HG03135 (cell line): Measurements from ENCODE around the gene GPR137C.

Experiments used
- ATAC-seq: cut with Tn5 transposase; IDR thresholded peaks from one replicate; pipeline ENCODE4 v1.9.1; 2021; ENCODE audit warnings: mild to moderate bottlenecking, moderate library complexity; ENCODE audit not compliant: unreplicated experiment

The GPR137C gene

DNA sequence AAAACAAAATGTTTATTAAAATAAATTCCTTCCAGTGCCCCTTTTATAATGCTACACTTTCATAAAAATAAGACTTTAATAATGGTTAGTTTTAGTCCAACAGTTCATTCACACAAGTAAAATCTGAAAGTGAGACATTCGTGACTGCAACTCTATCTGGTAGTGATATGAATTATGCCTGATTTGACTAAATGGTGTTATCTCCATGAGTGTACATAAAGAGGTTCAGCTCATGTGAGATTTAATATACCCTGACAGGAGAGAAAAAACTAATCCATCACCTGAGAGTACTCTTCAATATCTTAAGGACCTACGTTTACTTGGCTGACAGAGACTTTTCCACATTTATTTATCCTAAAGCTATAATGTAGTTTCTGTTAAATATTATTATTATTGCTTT, 108.7 kb downstream of the GPR137C start:
- ATAC-seq: no peak

DNA sequence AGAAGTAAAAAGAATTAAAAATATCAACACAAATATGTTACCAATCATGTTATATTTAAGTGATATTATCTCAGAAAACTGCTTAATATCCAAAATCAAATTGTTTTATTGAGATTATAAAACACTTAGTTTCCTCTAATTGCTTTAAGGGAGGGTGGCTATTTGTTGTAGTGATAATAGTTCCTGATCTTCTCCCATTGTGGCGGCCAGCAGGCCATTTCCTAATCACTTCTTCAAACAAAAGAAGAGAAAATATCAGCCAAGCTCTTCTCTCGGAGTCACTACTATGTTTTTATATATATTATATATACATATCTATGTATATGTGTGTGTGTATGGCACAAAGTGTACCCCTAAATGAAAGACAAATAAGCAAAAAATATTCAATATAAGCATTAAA, 111.2 kb downstream of the GPR137C start:
- ATAC-seq: no peak

- ATAC-seq: no peak
Measured at GRCh38 chr14:52678591-52678990, 126.0 kb downstream of the GPR137C start.

DNA sequence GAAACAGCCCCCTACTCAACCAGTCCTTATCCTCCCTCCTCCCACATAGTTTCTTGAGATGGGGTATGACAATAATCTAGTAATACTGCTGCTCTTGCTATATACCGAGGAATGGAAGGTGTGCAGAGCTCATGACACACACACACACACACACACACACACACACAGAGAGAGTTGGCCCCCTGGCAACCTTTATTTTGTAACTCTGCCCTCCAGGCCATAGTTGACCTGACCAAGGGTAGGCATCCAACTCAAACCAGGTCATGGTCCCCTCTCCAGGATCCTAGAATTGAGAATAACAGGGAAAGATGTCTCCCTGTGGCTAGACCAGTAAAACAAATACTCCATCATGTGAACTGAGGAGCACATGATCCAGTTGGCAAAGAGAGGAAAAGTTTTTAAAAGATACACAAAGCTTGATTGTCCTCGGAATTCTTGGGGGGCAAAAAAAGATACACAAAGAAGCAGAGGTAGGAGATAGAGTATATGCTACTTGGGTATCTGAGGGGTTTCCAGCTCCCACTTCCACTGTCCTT, 131.4 kb downstream of the GPR137C start:
- ATAC-seq: no peak

DNA sequence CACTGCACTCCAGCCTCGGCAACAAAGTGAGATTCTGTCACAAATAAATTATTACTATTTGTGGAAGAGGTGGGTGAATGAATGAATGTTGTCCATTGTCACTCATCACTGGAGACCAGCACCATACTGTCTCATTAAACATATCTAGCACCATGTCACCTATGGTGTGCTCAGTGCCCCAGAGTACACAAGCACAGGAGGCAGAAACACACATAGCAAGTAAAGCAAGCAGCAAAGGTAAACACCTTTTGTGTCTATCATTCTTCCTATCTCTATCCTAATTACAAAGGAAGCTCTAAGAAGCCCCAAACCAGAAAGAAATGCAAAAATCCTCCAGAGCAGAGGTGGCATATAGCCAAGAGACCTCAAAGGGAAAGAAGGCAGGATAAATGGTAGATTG, 133.5 kb downstream of the GPR137C start:
- no peak for ATAC-seq
